HEK293T (cell line): Measurements from ENCODE around the gene LRMDA.

Experiments
- ARNT ChIP-seq: fragments of 450-650 bp; IDR thresholded peaks from 2 replicates; pipeline ENCODE4 v1.6.1; 2017; ENCODE audit warnings: mild to moderate bottlenecking
- PKNOX1 ChIP-seq: fragments of 450-650 bp; IDR thresholded peaks from 2 replicates; pipeline ENCODE4 v1.6.1; 2016
- SUZ12 ChIP-seq: fragments of 450-650 bp; IDR thresholded peaks from 2 replicates; pipeline ENCODE4 v1.6.1; 2016; ENCODE audit warnings: mild to moderate bottlenecking
- TARDBP ChIP-seq: fragments of 450-650 bp; IDR thresholded peaks from 2 replicates; pipeline ENCODE4 v1.6.1; 2016

GRCh38 chr10:76031769-76032699 lies 600.6 kb downstream of the LRMDA start:
- TF ChIP-seq SUZ12 (no peak), ARNT (no peak), PKNOX1 (no peak), TARDBP (no peak)
